B cell (primary cell): ENCODE results near the gene MARF1.

Source experiments
- EZH2 ChIP-seq: IDR thresholded peaks from 2 replicates; pipeline ENCODE4 v1.6.1; 2012; ENCODE audit warnings: borderline replicate concordance, low read depth, mild to moderate bottlenecking, moderate library complexity, low read length; ENCODE audit not compliant: insufficient read depth, poor library complexity, severe bottlenecking
- TF ChIP-seq, protein P1 (sequence below): fragments of 200-600 bp; IDR thresholded peaks from one replicate; pipeline ENCODE4 v1.8.0; 2022; ENCODE audit warnings: antibody characterized with exemption, mild to moderate bottlenecking

DNA sequence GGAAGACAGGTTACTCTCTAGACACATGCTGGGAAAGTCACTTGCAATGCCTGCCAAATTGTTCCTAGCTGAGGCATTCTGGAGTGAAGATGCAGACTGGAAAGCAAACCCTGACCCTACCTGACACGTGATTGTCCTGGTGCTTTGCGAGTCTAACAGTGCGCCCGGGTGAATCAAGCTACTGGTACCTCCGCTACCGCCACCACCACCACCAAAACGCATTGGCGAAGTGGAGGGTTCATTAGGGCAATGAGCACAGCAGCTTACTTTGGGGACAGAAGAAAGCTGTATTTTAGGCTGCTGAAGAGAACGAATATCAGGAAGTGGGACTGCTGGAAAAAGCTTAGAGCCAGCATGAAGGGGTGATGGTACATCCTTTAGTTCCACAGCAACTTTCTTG lies 7.0 kb downstream of the MARF1 start:
- TF ChIP-seq, protein P1, sequence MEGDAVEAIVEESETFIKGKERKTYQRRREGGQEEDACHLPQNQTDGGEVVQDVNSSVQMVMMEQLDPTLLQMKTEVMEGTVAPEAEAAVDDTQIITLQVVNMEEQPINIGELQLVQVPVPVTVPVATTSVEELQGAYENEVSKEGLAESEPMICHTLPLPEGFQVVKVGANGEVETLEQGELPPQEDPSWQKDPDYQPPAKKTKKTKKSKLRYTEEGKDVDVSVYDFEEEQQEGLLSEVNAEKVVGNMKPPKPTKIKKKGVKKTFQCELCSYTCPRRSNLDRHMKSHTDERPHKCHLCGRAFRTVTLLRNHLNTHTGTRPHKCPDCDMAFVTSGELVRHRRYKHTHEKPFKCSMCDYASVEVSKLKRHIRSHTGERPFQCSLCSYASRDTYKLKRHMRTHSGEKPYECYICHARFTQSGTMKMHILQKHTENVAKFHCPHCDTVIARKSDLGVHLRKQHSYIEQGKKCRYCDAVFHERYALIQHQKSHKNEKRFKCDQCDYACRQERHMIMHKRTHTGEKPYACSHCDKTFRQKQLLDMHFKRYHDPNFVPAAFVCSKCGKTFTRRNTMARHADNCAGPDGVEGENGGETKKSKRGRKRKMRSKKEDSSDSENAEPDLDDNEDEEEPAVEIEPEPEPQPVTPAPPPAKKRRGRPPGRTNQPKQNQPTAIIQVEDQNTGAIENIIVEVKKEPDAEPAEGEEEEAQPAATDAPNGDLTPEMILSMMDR, result no peak
- no peak for TF ChIP-seq EZH2
